Measurements from ENCODE around the gene CFI.

CFI gene

DNA sequence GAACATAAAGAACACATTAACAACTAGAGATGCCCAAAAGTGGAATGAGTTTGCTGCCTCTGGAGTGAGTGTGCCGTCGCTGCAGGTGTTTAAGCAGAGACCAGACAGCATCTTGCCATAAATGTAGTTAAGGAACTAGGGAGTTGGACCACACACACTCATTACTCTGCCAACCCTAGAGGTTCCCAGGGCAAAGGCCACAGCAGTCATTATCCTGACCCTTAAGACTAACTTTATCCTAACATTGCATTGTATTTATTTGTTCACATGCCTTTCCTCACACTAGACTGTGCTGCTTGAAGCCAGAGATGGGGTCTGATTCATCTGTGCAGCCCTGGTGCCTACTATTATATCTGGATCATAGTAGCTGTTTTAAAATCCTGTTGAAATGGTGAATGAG, 55.1 kb downstream of the CFI start:
- H3K27ac ChIP-seq: no peak overlapping the region
- TF ChIP-seq, protein P1, sequence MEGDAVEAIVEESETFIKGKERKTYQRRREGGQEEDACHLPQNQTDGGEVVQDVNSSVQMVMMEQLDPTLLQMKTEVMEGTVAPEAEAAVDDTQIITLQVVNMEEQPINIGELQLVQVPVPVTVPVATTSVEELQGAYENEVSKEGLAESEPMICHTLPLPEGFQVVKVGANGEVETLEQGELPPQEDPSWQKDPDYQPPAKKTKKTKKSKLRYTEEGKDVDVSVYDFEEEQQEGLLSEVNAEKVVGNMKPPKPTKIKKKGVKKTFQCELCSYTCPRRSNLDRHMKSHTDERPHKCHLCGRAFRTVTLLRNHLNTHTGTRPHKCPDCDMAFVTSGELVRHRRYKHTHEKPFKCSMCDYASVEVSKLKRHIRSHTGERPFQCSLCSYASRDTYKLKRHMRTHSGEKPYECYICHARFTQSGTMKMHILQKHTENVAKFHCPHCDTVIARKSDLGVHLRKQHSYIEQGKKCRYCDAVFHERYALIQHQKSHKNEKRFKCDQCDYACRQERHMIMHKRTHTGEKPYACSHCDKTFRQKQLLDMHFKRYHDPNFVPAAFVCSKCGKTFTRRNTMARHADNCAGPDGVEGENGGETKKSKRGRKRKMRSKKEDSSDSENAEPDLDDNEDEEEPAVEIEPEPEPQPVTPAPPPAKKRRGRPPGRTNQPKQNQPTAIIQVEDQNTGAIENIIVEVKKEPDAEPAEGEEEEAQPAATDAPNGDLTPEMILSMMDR (IDR thresholded peaks at IDR 0.05): no peak
- TF ChIP-seq ZFX (IDR thresholded peaks at IDR 0.05; ENCODE audit: borderline replicate concordance): no peak

DNA sequence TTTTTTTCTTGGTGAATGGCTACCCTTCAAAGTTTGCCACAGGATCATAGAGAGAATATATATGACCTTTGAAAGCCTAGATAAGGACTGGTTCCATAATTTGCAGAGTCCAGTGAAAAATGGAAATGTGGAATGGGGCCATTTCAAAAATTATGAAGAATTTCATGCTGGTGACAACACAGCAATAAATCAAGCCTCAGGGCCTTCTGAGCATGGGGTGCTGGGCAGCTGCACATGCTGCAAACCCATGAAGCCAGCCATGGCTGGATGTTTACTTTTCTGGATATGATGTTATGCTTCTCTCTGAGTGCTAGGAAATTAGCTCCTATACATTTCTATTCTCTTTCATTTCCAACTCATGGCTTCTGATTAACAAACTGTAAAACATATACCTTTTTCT, 56.0 kb downstream of the CFI start:
- H3K27ac ChIP-seq: no peak overlapping the region
- TF ChIP-seq, protein P1 (IDR thresholded peaks at IDR 0.05): no peak
- TF ChIP-seq ZFX (IDR thresholded peaks at IDR 0.05; ENCODE audit: borderline replicate concordance): no peak

DNA sequence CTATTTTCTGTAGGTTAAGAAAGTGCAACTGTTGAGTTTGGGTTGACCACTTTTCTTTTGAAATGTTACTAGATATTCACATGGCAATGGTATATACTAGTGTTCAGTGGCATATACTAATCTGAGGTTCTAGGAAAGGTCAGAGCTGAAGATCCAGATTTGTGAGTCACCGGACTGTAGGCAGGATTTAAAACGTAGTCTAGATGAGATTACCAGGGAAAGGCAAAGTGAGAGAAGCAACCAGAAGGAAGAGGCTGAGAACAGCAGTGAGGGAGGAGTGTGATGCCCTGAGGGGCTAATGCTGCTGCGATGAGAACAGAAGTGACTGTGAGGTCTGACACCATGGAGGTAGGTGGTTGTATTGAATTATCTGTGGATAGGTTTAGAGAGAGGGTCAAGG, 62.3 kb downstream of the CFI start:
- TF ChIP-seq, protein P1 (IDR thresholded peaks at IDR 0.05): no peak
- TF ChIP-seq ZFX (IDR thresholded peaks at IDR 0.05; ENCODE audit: borderline replicate concordance): no peak
- no peak overlapping the region for H3K27ac ChIP-seq

DNA sequence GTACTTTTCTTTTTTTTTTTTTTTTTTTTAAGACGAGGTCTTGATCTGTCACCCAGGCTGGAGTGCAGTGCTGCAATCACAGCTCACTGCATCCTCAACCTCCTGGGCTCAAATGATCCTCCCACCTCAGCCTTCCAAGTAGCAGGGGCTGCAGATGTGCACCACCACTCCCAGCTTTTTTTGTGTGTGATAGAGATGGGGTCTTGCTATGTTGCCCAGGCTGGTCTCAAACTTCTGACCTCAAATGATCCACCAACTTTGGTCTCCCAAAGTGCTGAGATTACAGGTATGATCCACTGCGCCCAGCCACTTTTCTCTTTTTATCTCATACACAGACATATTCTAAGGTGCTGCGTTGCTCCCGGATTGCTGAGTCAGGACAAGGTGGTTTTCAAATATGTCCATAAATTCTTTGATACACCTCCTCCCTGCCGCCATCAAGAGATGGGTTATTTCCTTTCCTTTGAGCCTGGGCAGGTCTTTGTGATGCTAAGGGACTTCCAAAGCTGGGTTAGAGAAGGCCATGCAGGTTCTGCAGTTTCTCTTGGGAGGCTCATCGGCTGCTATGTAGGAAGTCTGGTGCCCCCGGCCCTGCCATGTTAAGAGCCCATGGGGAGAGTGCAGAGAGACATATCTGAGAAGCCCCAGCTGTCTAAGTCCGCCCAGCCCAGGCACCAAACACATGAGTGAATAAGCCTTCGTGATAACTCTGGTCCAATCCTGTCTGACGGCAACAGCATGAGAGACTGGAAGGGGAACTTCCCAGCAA, 63.5 kb downstream of the CFI start:
- no peak overlapping the region for H3K27ac ChIP-seq
- no peak for TF ChIP-seq ZFX (IDR thresholded peaks at IDR 0.05; ENCODE audit: borderline replicate concordance)
- TF ChIP-seq, protein P1 (IDR thresholded peaks at IDR 0.05): no peak

DNA sequence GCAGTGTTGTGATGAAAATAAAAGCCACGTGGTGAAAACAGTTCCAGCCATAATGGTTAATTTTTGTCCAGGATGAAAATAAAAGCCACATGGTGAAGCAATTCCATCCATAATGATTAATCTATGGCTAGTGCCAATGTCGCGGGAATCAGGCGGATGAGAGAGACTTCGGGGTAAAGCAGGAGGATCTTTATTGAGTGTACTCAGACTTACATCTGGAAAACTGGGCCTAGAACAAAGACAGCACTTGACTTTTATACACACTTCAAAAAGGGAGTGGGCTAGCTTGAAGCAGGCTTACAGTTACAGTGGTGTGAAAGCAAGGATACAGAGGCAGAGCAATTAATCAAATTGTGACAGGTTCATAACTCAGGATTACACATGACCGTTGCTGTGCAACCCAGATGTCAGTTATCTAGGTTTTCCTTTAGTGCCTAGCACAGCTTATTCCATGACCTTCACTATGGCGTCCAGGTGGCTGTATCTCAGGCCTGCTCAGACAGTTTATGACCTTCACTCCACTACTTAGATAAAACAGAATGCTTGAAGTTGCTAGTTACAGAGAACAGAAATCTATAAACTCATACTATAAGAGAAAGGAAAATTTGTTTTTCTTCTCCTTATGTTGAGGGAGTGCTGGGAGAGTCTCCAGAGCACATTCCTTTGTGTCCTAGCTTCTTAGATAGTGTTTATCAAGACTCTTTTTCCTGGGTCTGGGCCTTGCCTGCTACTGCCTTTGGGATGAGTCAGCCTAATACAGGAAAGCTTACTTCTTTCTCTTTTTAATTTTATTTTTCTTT, 66.0 kb downstream of the CFI start:
- TF ChIP-seq ZFX (IDR thresholded peaks at IDR 0.05; ENCODE audit: borderline replicate concordance): no peak
- TF ChIP-seq, protein P1 (IDR thresholded peaks at IDR 0.05): no peak
- H3K27ac ChIP-seq: no peak overlapping the region

DNA sequence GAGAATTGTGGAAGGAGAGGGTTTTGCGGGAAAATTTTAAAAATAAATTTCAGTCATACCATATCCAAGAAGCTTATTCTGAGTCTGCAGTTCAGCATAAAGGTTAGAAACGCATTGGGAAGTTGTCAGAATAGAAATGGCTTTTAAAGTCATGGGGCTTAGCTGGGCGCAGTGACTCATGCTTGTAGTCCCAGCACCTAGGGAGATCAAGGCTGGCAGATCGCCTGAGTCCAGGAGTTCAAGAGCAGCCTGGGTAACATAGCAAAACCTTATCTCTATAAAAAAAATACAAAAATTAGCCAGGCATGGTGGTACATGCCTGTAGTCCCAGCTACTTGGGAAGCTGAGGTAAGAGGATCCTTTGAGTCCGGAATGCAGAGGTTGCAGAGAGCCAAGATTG, 68.1 kb downstream of the CFI start:
- TF ChIP-seq ZFX (IDR thresholded peaks at IDR 0.05; ENCODE audit: borderline replicate concordance): no peak
- TF ChIP-seq, protein P1 (IDR thresholded peaks at IDR 0.05): no peak
- H3K27ac ChIP-seq: no peak overlapping the region

Data from 22Rv1 (cell line).